Breast epithelium (tissue), 4 donors: ENCODE measurements around the gene SLC16A12. TPM values are rescaled to one million over a fixed set of nuclear protein-coding genes. Genes with fewer than 3 reads are reported as not detected.

Source experiments
- DNase-seq, 2 donors: peaks; one replicate each; pipeline ENCODE4 v3.0.0-alpha.2; 2019; ENCODE audit warnings: low spot score in 2 of 2
- H3K27ac ChIP-seq, 2 donors: fragments of 200-600 bp; sonication (generic) in 1 of 2; one replicate each; pipeline ENCODE4 v1.5.1; 2016 to 2019; ENCODE audit warnings: mild to moderate bottlenecking in 1 of 2
- H3K27me3 ChIP-seq, 2 donors: fragments of 200-600 bp; sonication (generic) in 1 of 2; one replicate each; pipeline versions ENCODE4 v1.5.1 to v1.6.0; 2017 to 2019; ENCODE audit warnings: control low read depth in 1 of 2, mild to moderate bottlenecking in 1 of 2
- H3K36me3 ChIP-seq: fragments of 200-600 bp; one replicate; pipeline ENCODE4 v1.5.1; 2019
- H3K4me1 ChIP-seq, 2 donors: fragments of 200-600 bp; sonication (generic); one replicate each; pipeline ENCODE4 v1.5.1; 2016 to 2019; ENCODE audit warnings: control low read depth in 1 of 2
- H3K4me3 ChIP-seq, 3 donors: fragments of 200-600 bp; sonication (generic); 1 replicate in 2 of 3; 2 replicates in 1 of 3; pipeline ENCODE4 v1.5.1; 2016 to 2019; ENCODE audit warnings: mild to moderate bottlenecking in 3 of 3, moderate library complexity in 2 of 3
- H3K9me3 ChIP-seq, 2 donors: fragments of 200-600 bp; sonication (generic) in 1 of 2; one replicate each; pipeline ENCODE4 v1.5.1; 2016 to 2019; ENCODE audit warnings: control low read depth in 1 of 2
- POLR2A ChIP-seq: fragments of 450-650 bp; IDR thresholded peaks from one replicate; pipeline ENCODE4 v1.6.1; 2016; ENCODE audit warnings: antibody characterized with exemption, mild to moderate bottlenecking, moderate library complexity
- POLR2AphosphoS5 ChIP-seq, 3 donors: sonication (generic); formaldehyde crosslinking; IDR thresholded peaks; one replicate each; pipeline ENCODE4 v1.6.1; 2017; ENCODE audit warnings: antibody characterized with exemption in 3 of 3
- intact Hi-C: fragments of 100-400 bp; cut with DNase I; formaldehyde crosslinking; loops from one replicate; pipeline ENCODE4 v1.15.1; 2023; ENCODE audit warnings: low total_unique reads
- total RNA-seq, 3 donors: library from RNA; depleted of rRNA; stranded (reverse); fragments of >200 nt; gene quantifications; one replicate each; pipeline ENCODE4 v1.1.0, GENCODE V29; 2016
- TF ChIP-seq, protein P1 (sequence below), 3 donors: fragments of 450-650 bp; IDR thresholded peaks; one replicate each; pipeline ENCODE4 v1.5.1; 2016 to 2017; ENCODE audit warnings: antibody characterized with exemption in 3 of 3, mild to moderate bottlenecking in 3 of 3, moderate library complexity in 3 of 3

The SLC16A12 gene
- total RNA-seq, 3 donors from 2014 or later, result 2.6 to 4.8 (median 3.4) TPM

DNA sequence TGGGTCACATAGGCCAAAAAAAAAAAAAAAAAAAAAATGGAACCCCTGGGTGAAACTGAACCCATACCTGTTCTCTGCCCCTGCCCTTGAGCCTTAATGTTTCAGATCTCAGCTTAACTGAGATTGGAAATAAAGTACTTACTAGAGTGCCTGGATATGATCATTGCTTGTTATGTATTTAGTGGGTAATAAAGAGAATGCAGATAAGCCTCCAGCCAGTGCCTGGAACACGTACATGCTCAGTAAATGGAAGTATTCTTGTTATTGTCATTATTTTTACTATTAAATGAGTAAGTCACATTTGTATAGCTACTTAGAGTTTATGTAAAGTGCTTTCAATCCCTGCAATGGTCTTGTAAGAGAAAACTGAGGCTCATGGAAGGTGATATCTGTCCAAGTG, 14.7 kb downstream of the SLC16A12 start:
- H3K27ac ChIP-seq, result peak overlapping the region in 1 of 2 donors; percentile 13
- H3K9me3 ChIP-seq, result no peaks in the 10 kb centered on the region
- H3K4me3 ChIP-seq, result no peak overlapping the region
- intact Hi-C loops, result no loop called here
- TF ChIP-seq, protein P1, sequence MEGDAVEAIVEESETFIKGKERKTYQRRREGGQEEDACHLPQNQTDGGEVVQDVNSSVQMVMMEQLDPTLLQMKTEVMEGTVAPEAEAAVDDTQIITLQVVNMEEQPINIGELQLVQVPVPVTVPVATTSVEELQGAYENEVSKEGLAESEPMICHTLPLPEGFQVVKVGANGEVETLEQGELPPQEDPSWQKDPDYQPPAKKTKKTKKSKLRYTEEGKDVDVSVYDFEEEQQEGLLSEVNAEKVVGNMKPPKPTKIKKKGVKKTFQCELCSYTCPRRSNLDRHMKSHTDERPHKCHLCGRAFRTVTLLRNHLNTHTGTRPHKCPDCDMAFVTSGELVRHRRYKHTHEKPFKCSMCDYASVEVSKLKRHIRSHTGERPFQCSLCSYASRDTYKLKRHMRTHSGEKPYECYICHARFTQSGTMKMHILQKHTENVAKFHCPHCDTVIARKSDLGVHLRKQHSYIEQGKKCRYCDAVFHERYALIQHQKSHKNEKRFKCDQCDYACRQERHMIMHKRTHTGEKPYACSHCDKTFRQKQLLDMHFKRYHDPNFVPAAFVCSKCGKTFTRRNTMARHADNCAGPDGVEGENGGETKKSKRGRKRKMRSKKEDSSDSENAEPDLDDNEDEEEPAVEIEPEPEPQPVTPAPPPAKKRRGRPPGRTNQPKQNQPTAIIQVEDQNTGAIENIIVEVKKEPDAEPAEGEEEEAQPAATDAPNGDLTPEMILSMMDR (IDR thresholded peaks at IDR 0.05), result no peak
- TF ChIP-seq POLR2AphosphoS5 (IDR thresholded peaks at IDR 0.05) (no peak), POLR2A (no peak)
- DNase-seq, result no peak
- no peaks in the 10 kb centered on the region for H3K36me3 ChIP-seq
- H3K4me1 ChIP-seq, result no peaks in the 10 kb centered on the region
- H3K27me3 ChIP-seq, result no peaks in the 10 kb centered on the region

DNA sequence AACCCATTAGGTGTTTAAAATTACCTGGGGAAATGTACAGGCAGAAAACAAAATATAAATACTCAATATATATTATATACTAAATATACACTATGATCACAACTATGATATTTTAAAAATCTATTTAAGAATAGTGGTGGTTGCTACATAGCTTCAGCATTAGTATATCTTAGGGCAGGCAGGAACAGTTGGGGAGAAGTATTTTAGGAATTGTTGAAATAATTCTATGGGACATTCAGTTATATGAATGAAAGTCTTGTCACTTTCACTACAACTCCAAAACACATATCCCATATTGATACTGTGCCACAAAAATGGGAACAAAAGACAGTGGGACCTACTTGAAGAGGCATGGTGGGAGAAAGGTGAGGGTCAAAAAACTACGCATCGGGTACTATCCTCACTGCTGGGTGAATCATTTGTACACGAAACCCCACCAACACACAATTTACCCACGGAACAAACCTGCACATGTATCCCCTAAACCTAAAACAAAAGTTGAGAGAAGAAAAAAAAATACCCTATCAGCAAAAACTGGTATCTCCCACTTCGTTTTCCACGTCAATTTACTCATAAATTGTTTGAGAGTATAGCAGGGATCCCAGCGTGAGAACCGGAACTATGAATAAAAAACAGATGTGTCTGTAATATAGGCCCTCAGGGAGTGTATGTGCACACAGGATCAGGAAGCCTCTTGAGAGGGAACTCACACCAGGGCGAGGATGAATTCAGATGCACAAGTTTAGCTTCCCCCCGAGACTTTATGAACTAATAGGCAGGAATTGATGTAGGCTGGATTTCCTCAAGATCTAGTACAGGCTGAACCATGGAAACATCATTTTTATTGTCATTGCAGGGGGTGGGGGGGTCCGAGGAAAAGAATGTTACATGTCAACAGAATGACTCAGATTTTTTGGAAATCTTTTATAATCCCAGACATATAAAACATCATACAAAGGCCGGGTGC, 16.2 kb downstream of the SLC16A12 start:
- no peaks in the 10 kb centered on the region for H3K4me1 ChIP-seq
- intact Hi-C loops, result no loop called here
- no peaks in the 10 kb centered on the region for H3K27me3 ChIP-seq
- H3K9me3 ChIP-seq, result no peaks in the 10 kb centered on the region
- peak overlapping the region in 1 of 2 donors; percentile 36 for H3K27ac ChIP-seq
- no peaks in the 10 kb centered on the region for H3K36me3 ChIP-seq
- no peak overlapping the region for H3K4me3 ChIP-seq
- no peak for DNase-seq
- no peak for TF ChIP-seq POLR2A
- TF ChIP-seq POLR2AphosphoS5 (IDR thresholded peaks at IDR 0.05), result no peak
- TF ChIP-seq, protein P1 (IDR thresholded peaks at IDR 0.05), result no peak

DNA sequence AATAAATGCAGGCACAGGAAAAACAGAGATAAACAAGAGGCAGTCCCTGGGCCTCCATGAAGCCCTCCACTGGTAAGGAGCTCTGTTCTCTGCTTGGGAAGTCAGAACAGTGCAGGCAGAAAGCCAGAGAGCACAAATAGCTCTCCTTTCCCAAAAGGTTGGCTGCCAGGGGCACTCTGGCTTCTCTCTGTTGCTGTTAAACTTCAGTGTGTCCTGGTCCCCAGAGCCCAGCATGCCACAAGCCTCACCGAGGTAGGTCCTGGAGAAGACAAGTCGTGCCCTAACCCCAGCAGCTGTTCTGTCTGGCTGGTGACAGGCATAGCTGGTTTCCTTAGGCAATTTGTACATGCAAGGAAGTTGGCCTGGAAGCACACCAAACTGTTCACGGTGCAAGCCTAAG, 17.3 kb downstream of the SLC16A12 start:
- Histone ChIP-seq H3K36me3 (no peaks in the 10 kb centered on the region), H3K4me1 (no peaks in the 10 kb centered on the region), H3K27ac (peak overlapping the region in 1 of 2 donors; percentile 56), H3K4me3 (no peak overlapping the region), H3K27me3 (no peaks in the 10 kb centered on the region), H3K9me3 (no peaks in the 10 kb centered on the region)
- TF ChIP-seq POLR2AphosphoS5 (IDR thresholded peaks at IDR 0.05) (no peak), POLR2A (no peak)
- TF ChIP-seq, protein P1 (IDR thresholded peaks at IDR 0.05), result no peak
- intact Hi-C loops, result no loop called here
- no peak for DNase-seq

DNA sequence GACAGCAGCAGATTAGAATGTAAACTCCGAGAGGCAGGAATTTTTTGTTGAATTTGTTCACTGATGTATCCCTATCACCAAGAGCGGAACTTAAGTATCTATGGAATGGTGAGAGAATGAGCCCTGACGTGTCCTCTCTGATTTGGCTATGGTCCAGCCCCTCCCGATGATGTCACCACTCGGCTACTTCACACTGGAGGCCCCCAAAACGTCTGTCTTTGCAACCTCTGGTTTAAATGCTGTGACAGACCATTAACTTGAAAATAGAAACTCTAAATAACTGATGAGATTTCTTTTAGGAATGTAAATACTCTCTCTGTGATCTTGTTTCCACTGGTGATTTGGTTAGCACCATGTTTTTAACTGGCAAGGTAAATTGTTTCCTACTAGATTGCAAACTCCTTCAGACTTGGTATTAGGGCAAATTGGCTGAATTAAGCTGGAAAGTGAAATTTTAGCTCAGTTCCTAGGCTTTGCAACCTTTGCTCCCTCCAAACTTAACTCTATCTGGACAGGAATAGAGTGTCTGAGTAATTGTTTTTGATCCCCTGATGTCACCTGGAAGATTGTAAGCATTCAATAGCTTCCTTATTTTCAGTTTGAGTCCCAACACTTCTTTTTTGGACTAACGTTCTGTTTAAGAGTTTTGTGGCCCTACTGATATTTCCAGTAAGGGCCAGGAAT, 19.1 kb downstream of the SLC16A12 start:
- H3K27ac ChIP-seq, result peak overlapping the region in 1 of 2 donors; percentile 53
- no peak overlapping the region for H3K4me3 ChIP-seq
- no peaks in the 10 kb centered on the region for H3K27me3 ChIP-seq
- no peaks in the 10 kb centered on the region for H3K9me3 ChIP-seq
- DNase-seq, result peak in 1 of 2 donors; percentile 46
- H3K4me1 ChIP-seq, result no peaks in the 10 kb centered on the region
- H3K36me3 ChIP-seq, result no peaks in the 10 kb centered on the region
- TF ChIP-seq POLR2A (no peak), POLR2AphosphoS5 (IDR thresholded peaks at IDR 0.05) (no peak)
- TF ChIP-seq, protein P1 (IDR thresholded peaks at IDR 0.05), result no peak
- intact Hi-C loops, result no loop called here
